ENCODE data around the gene PLK3. TPM values are rescaled to one million over a fixed set of nuclear protein-coding genes. Genes with fewer than 3 reads are reported as not detected.

Gene PLK3
- total and polyA plus RNA-seq, 2 of the 4 experiments (the other 2 are of a cell fraction), result 15.8 to 51.6 TPM

- 0 out of 2 replicates have a peak, but pooled peaks cover 10% of the 10 kb centered on the region for H4K20me1 ChIP-seq (ENCODE audit: insufficient read depth, low read length)
- no peak overlapping the region for H2BK120ac ChIP-seq (ENCODE audit: low read depth, low read length)
- peaks cover 8% of the 10 kb centered on the region; the same call in 1 of the 2 replicates for H3K4me1 ChIP-seq (ENCODE audit: control insufficient read depth, insufficient read depth, low read length)
- peaks cover 0 to 13% of the 10 kb centered on the region in 2 experiments; a peak in 2 of 4 replicates for H3K79me1 ChIP-seq (ENCODE audit: low read depth in 1 of 2, low read length in 2 of 2)
- TF ChIP-seq SMC3 (IDR thresholded peaks at IDR 0.05; ENCODE audit: low read depth, low read length) (no peak), CEBPB (IDR thresholded peaks at IDR 0.05; ENCODE audit: low read depth, low read length) (no peak), USF2 (IDR thresholded peaks at IDR 0.05; ENCODE audit: low read depth, low read length) (no peak), POLR2A (IDR thresholded peaks at IDR 0.05; ENCODE audit: low read depth, low read length) (no peak), FOS (IDR thresholded peaks at IDR 0.05; ENCODE audit: low read depth, low read length) (no peak), BHLHE40 (IDR thresholded peaks at IDR 0.05; ENCODE audit: low read depth, low read length) (no peak), MAFK (IDR thresholded peaks at IDR 0.05; ENCODE audit: low read depth, low read length) (no peak), RAD21 (IDR thresholded peaks at IDR 0.05; ENCODE audit: low read length) (no peak)
- H2AK5ac ChIP-seq (ENCODE audit: low read depth, low read length), result no peak overlapping the region
- no peaks in the 10 kb centered on the region for H3K9me3 ChIP-seq (ENCODE audit: control insufficient read depth, insufficient read depth, low read length)
- no peak overlapping the region for H4K91ac ChIP-seq (ENCODE audit: insufficient read depth, low read depth, low read length)
- no peak overlapping the region for H4K5ac ChIP-seq (ENCODE audit: low read depth, low read length)
- no peak overlapping the region for H3K56ac ChIP-seq (ENCODE audit: extremely low read depth, insufficient read depth, low read length)
- dilution Hi-C loops (cut with HindIII; ENCODE audit: low sequenced_read_pairs, unreplicated experiment) (no loop called here), in situ Hi-C loops (cut with MboI; ENCODE audit: low sequenced_read_pairs) (no loop called here), intact Hi-C loops (cut with micrococcal nuclease) (no loop called here)
- DNase-seq (no peak), ATAC-seq (ENCODE audit: low read depth) (no peak)
- no peak overlapping the region for H4K8ac ChIP-seq (ENCODE audit: low read depth in 2 of 2, low read length in 2 of 2)
- no peak overlapping the region for H3K27ac ChIP-seq (ENCODE audit: insufficient read depth, low read length)
- 83% methylated on average over 1 of the region's 6 CpGs; no CpG with 5 or more reads in 1 of the 2 experiments for WGBS, 2 experiments (ENCODE audit: extremely low coverage in 2 of 2, insufficient read length in 1 of 2)
- H3K4me2 ChIP-seq (ENCODE audit: low read depth, low read length), result no peak overlapping the region
- H2BK5ac ChIP-seq (ENCODE audit: low read depth, low read length, poor library complexity, severe bottlenecking), result no peak overlapping the region
- ChIA-PET POLR2A (ENCODE audit: unreplicated experiment) (interaction anchor here (1.3 kb wide), 1 partner anchor 9 kb away, joined by 5 read pairs; no protein-coding TSS in a partner anchor), CTCF (interaction anchor here (0.6 kb wide), 1 partner anchor 184 kb away, joined by 11 read pairs; no protein-coding TSS in a partner anchor)
- H3K36me3 ChIP-seq (ENCODE audit: control insufficient read depth, insufficient read depth, low read length), result peaks cover 13% of the 10 kb centered on the region
- no peak overlapping the region for H3K14ac ChIP-seq (replicated peaks; ENCODE audit: low read depth, low read length)
- peak overlapping the region; percentile 77 for H2AFZ ChIP-seq (replicated peaks; ENCODE audit: low read length, poor library complexity)
- no peak overlapping the region for H3K18ac ChIP-seq (ENCODE audit: low read depth, low read length)
- no TSS peak for BruUV-seq (replicated peaks)
- H3K27me3 ChIP-seq (ENCODE audit: control insufficient read depth, insufficient read depth, low read length), result no peaks in the 10 kb centered on the region; the same call in 1 of the 2 replicates
- H3K4ac ChIP-seq (ENCODE audit: low read depth, low read length), result no peak overlapping the region
- H3K9me1 ChIP-seq (ENCODE audit: insufficient read depth, low read length), result peaks cover 8% of the 10 kb centered on the region; the same call in 1 of the 2 replicates
- H2BK20ac ChIP-seq (ENCODE audit: low read depth, low read length), result no peak overlapping the region
- H3K23ac ChIP-seq (ENCODE audit: low read depth, low read length), result no peak overlapping the region
- H2BK15ac ChIP-seq (ENCODE audit: low read depth, low read length), result no peak overlapping the region
- H3K4me3 ChIP-seq (ENCODE audit: insufficient read depth, low read depth, low read length), result no peak overlapping the region
- peak overlapping the region; percentile 53 for H2AK9ac ChIP-seq (replicated peaks; ENCODE audit: low read depth, low read length, poor library complexity)
- H3K9ac ChIP-seq (ENCODE audit: low read depth, low read length), result no peak overlapping the region
These were observed 15.2 kb upstream of the PLK3 start for GRCh38 chr1:44785029-44785380.
